ENCODE measurements around the gene GRAMD4. TPM values are rescaled to one million over a fixed set of nuclear protein-coding genes. Genes with fewer than 3 reads are reported as not detected.
"Not testable (repeated sequence)": the region's sequence is repeated elsewhere in the genome, so short reads cannot be mapped to it uniquely, and the experiment has no call there.

The GRAMD4 gene
- total and polyA plus RNA-seq, 10 donors: 16.0 to 46.1 (median 28.6) TPM

DNA sequence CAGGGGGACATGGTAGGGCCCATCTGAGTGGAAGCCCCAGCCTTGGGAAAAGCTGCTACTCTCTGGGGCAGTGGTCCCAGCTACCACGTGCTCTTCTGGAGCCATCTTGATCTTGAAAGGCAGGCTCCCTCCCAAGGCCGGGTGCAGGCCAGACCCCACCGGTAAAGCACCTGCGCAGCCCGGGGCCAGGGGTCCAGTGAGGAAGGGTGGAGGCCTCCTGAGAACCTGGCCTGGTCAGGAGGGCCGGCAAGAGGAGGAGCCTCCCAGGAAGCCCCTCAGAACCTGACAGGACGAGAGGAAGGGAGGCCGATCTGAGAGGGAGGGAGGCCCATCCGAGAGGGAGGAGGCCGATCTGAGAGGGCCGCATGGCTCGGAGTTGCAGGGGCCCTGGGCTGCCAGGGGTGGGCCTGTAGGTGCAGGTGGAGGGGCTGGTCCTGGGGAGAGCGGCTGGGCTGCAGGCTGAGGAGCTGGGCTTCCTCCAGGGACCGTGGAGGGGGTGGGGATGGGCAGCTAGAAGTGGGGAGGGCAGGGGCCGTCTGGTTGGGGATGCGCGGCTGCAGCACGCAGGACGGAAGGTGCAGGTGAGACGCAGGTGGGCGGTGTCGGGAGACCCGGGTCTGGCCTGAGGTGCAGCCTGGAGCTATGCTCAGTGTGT, 529 bp downstream of the GRAMD4 start:
- Histone ChIP-seq H3K4me1 (peaks cover 7 to 85% (median 63%) of the 10 kb centered on the region in 6 donors), H3K36me3 (no peaks in the 10 kb centered on the region), H3K27ac (peak overlapping the region in 2 of 8 donors; percentile 60 to 65), H3K9me3 (no peaks in the 10 kb centered on the region), H3K27me3 (replicated peaks in 1 of 7) (no peaks in the 10 kb centered on the region), H3K4me3 (no peak overlapping the region)
- intact Hi-C loops (cut with DNase I; ENCODE audit: low total_unique reads): no loop called here
- 91 to 93% (median 91%) methylated on average over 18 to 23 of the region's 23 CpGs for WGBS, 5 donors
- no peak for DNase-seq
- TF ChIP-seq POLR2A (IDR thresholded peaks at IDR 0.05): no peak
- TF ChIP-seq POLR2AphosphoS5 (IDR thresholded peaks at IDR 0.05): no peak
- TF ChIP-seq, protein P1, sequence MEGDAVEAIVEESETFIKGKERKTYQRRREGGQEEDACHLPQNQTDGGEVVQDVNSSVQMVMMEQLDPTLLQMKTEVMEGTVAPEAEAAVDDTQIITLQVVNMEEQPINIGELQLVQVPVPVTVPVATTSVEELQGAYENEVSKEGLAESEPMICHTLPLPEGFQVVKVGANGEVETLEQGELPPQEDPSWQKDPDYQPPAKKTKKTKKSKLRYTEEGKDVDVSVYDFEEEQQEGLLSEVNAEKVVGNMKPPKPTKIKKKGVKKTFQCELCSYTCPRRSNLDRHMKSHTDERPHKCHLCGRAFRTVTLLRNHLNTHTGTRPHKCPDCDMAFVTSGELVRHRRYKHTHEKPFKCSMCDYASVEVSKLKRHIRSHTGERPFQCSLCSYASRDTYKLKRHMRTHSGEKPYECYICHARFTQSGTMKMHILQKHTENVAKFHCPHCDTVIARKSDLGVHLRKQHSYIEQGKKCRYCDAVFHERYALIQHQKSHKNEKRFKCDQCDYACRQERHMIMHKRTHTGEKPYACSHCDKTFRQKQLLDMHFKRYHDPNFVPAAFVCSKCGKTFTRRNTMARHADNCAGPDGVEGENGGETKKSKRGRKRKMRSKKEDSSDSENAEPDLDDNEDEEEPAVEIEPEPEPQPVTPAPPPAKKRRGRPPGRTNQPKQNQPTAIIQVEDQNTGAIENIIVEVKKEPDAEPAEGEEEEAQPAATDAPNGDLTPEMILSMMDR (IDR thresholded peaks at IDR 0.05 in 8 of 11, conservative IDR thresholded peaks at IDR 0.05 in 3 of 11): no peak

DNA sequence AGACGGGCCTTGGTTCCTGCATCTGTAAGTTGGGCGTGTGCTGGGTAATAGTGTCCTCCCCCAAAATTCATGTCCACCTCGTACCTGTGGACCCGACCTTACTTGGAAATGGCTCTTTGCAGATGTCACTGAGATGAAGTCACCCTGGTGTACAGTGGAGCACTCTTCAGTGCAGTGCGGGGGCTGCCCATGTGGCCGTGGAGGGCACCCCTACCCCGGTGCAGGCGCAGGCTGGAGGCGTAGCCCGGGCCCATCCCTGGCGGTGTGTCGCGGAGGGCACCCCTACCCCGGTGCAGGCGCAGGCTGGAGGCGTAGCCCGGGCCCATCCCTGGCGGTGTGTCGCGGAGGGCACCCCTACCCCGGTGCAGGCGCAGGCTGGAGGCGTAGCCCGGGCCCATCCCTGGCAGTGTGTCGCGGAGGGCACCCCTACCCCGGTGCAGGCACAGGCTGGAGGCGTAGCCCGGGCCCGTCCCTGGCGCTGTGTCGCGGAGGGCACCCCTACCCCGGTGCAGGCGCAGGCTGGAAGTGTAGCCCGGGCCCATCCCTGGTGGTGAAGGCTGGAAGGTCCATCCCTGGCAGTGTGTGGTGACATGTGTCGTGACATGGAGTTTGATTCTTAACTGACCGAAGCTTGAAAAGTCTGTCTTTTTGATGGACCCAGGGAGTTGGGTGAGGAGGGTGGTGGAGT, 1.2 kb downstream of the GRAMD4 start:
- DNase-seq; H3K36me3 ChIP-seq; H3K27me3 ChIP-seq (replicated peaks in 1 of 7); H3K4me3 ChIP-seq; intact Hi-C loops (cut with DNase I; ENCODE audit: low total_unique reads); H3K9me3 ChIP-seq: not testable (repeated sequence)
- peak overlapping the region in 5 of 8 donors; percentile 5 to 74 (median 64) for H3K27ac ChIP-seq
- WGBS, 5 donors: 93 to 95% (median 94%) methylated on average over 6 to 37 of the region's 38 CpGs
- peaks cover 7 to 87% (median 64%) of the 10 kb centered on the region in 6 donors for H3K4me1 ChIP-seq

DNA sequence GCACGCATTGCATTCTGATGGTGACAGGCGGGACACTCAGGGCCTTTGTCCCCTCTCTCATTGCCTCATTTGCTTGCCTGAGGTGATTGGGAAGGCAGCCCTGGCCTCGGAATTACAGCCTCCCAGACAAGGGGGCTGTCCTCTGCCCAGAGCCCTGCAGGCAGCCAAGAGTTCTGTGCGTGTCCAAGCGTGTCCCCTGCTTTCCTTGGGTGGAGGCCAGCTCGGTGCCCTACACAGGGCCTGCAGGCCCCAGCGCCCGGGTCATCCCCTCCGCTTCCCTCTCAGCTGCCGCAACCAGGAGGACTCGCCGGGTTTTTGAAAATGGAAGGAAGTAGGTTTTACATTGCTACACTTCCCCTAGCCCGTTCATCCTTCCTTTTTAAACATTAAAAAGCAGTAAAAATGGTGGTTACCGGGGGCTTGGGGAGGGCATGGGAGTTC, 1.9 kb downstream of the GRAMD4 start:
- DNase-seq: no peak
- peaks cover 7 to 87% (median 64%) of the 10 kb centered on the region in 6 donors for H3K4me1 ChIP-seq
- peak overlapping the region in 1 of 8 donors; percentile 26 for H3K4me3 ChIP-seq
- peak overlapping the region in 5 of 8 donors; percentile 5 to 74 (median 64) for H3K27ac ChIP-seq
- no peaks in the 10 kb centered on the region for H3K9me3 ChIP-seq
- no peaks in the 10 kb centered on the region for H3K27me3 ChIP-seq (replicated peaks in 1 of 7)
- TF ChIP-seq, protein P1 (IDR thresholded peaks at IDR 0.05 in 8 of 11, conservative IDR thresholded peaks at IDR 0.05 in 3 of 11): no peak
- peak in 1 of 3 donors; percentile 27 for TF ChIP-seq POLR2AphosphoS5 (IDR thresholded peaks at IDR 0.05)
- intact Hi-C loops (cut with DNase I; ENCODE audit: low total_unique reads): no loop called here
- WGBS, 5 donors: 17 to 51% (median 35%) methylated on average over 12 to 14 of the region's 14 CpGs
- H3K36me3 ChIP-seq: peaks cover 0 to 10% (median 2%) of the 10 kb centered on the region in 6 donors

DNA sequence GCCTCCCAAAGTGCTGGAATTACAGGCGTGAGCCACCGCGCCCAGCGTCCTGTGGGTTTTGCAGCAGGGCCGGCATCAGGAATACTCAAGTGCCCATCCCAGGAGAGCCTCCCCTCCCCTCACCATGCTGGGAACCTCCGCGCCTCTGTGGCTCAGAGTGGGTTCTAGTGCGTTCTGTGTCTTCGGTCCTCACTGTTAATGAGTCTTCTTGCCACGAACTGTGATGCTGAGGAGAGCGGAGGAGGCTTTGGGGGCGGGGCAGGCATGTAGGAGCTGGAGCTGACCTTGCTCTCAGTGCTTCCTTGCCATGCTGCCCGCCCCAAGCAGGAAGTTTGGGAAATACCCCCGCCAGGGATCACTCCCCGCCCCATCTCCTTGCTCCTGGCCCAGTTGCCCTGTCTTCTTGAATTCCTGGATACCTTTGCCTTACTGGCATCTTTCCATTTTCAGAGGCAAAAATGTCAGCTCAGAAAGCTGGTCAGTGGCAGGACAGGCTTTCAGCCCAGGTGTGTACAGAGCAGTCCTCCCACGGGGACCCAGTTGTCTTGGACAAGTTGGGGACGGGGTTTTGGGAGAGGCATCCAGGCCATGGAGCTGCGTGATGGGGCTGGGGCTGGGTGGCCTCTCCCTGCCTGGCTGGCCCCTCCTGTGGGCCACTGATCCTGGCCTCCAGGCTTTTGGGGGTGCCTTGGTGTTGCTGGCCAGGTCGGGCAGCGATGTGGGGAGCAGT, 5.1 kb downstream of the GRAMD4 start:
- no peak overlapping the region for H3K27ac ChIP-seq
- TF ChIP-seq, protein P1 (IDR thresholded peaks at IDR 0.05 in 8 of 11, conservative IDR thresholded peaks at IDR 0.05 in 3 of 11): no peak
- no peak for TF ChIP-seq POLR2AphosphoS5 (IDR thresholded peaks at IDR 0.05)
- no peak for TF ChIP-seq POLR2A (IDR thresholded peaks at IDR 0.05)
- no peaks in the 10 kb centered on the region for H3K9me3 ChIP-seq
- no peak for DNase-seq
- peaks cover 0 to 39% (median 9%) of the 10 kb centered on the region in 6 donors for H3K36me3 ChIP-seq
- peaks cover 0 to 56% (median 40%) of the 10 kb centered on the region in 6 donors for H3K4me1 ChIP-seq
- intact Hi-C loops (cut with DNase I; ENCODE audit: low total_unique reads): no loop called here
- H3K4me3 ChIP-seq: no peak overlapping the region
- WGBS, 5 donors: 76 to 89% (median 83%) methylated on average over 19 to 20 of the region's 20 CpGs
- no peaks in the 10 kb centered on the region for H3K27me3 ChIP-seq (replicated peaks in 1 of 7)
